Heart left ventricle (tissue), 16 donors: ENCODE measurements around the gene COMMD3. TPM values are rescaled to one million over a fixed set of nuclear protein-coding genes. Genes with fewer than 3 reads are reported as not detected.
A peak's percentile ranks its signal among the peaks of the same experiment; 100 is the strongest.

ENCODE experiments used
- ATAC-seq, 4 donors: fragments of 200-7000 bp; cut with Tn5 transposase; one replicate each; pipeline ENCODE4 v1.9.1; 2020 to 2022; ENCODE audit warnings: moderate library complexity in 4 of 4, mild to moderate bottlenecking in 3 of 4, moderate number of reproducible peaks in 1 of 4
- DNase-seq, 5 donors: peaks; one replicate each; pipeline ENCODE4 v3.0.0-alpha.2; 2020
- H3K27ac ChIP-seq, 12 donors: fragments of 200-600 bp; sonication (generic) in 4 of 12; one replicate each; pipeline versions ENCODE4 v1.5.0 to v1.8.0; 2016 to 2022; ENCODE audit warnings: mild to moderate bottlenecking in 2 of 12
- H3K27me3 ChIP-seq, 9 donors: fragments of 200-600 bp; sonication (generic) in 2 of 9; one replicate each; pipeline versions ENCODE4 v1.5.1 to v1.8.0; 2016 to 2022; ENCODE audit warnings: mild to moderate bottlenecking in 3 of 9
- H3K36me3 ChIP-seq, 9 donors: fragments of 200-600 bp; sonication (generic) in 2 of 9; one replicate each; pipeline versions ENCODE4 v1.5.0 to v1.8.0; 2018 to 2022; ENCODE audit warnings: mild to moderate bottlenecking in 2 of 9
- H3K4me1 ChIP-seq, 12 donors: fragments of 200-600 bp; sonication (generic) in 4 of 12; one replicate each; pipeline versions ENCODE4 v1.5.0 to v1.8.0; 2016 to 2022; ENCODE audit warnings: mild to moderate bottlenecking in 3 of 12
- H3K4me3 ChIP-seq, 12 donors: fragments of 200-600 bp; sonication (generic) in 4 of 12; one replicate each; pipeline versions ENCODE4 v1.5.0 to v1.8.0; 2017 to 2022; ENCODE audit warnings: mild to moderate bottlenecking in 9 of 12, moderate library complexity in 4 of 12
- H3K9me3 ChIP-seq, 12 donors: fragments of 200-600 bp; sonication (generic) in 4 of 12; one replicate each; pipeline versions ENCODE4 v1.5.0 to v1.8.0; 2016 to 2022; ENCODE audit warnings: mild to moderate bottlenecking in 1 of 12
- CTCF ChIP-seq, 12 donors: fragments of 200-600 bp; sonication (generic) in 4 of 12; IDR thresholded peaks; one replicate each; pipeline versions ENCODE4 v1.5.0 to v1.8.0; 2018 to 2022; ENCODE audit warnings: antibody characterized with exemption in 12 of 12, mild to moderate bottlenecking in 5 of 12
- POLR2A ChIP-seq, 2 donors: fragments of 450-650 bp; IDR thresholded peaks; one replicate each; pipeline ENCODE4 v1.6.1; 2017; ENCODE audit warnings: antibody characterized with exemption in 2 of 2, mild to moderate bottlenecking in 2 of 2, moderate library complexity in 2 of 2
- WGBS, 4 donors: extraction: QIAGEN DNeasy Blood & Tissue Kit in 2 of 4; methylation state at CpG; one replicate each; pipeline versions ENCODE4 v1.1.5 to v1.1.7; 2013 to 2018; 5-methylcytosine and 5-hydroxymethylcytosine counted together
- intact Hi-C, 10 donors: fragments of 100-400 bp; cut with DNase I; formaldehyde crosslinking; loops; one replicate each; pipeline versions ENCODE4 v1.11.1 to v1.14.2; 2022
- polyA plus RNA-seq, 2 donors: library from polyadenylated mRNA; stranded (reverse); fragments of 200-250 nt; gene quantifications; one replicate each; pipeline ENCODE4 v1.2.3, GENCODE V29; 2013
- total RNA-seq, 9 donors: library from RNA; depleted of rRNA in 2 of 9; stranded (reverse); fragments of >200 nt in 2 of 9; fragmentation: NEBNext Ultra II Directional in 3 of 9; extraction: Animal tissue kit (Norgen Biotek cat#: 25700) in 3 of 9; gene quantifications; one replicate each; pipeline versions ENCODE4 v1.1.0 to v1.2.4, GENCODE V29; 2016 to 2023
- donor health status: ischemic (EF 13 %, LVEDD 7.1; RV severe dilation, severe dysfunction).
- donor health status: healthy with polysubstance abuse.
- donor health status: DM: no; HTN: yes; CAD: no.
- donor health status: DM: no; HTN: no; CAD: no.
- donor health status: ischemic (EF 25% LVEDD 6.9; RV normal size, moderate dysfunction).
- donor health status: ischemic (EF 25% LVEDD 5.7; RV mildly dilated, moderate dysfunction).
- donor health status: healthy.
- donor health status: DM: yes; HTN: yes; CAD: no.
- donor health status: ischemic (EF 35%, LVEDD 5.7; RV mildly dilated, moderate dysfunction).
- donor health status: nonischemic (EF 11% LVEDD 7.7; RV severe dilation, severe dysfunction).
- donor health status: DM: yes; HTN: yes; CAD: no.
- donor health status: PGD.
- donor health status: ischemic (EF 29% LVEDD 5.4; RV normal size, mild dysfunction).
- donor health status: nonischemic (EF 23%, LVEDD 6.1; RV moderate dilation, normal function).

The COMMD3 gene
- total and polyA plus RNA-seq, 11 donors, result 44.4 to 88.5 (median 74.1) TPM

GRCh38 chr10:22341926-22342196 lies 25.7 kb downstream of the COMMD3 start:
- Histone ChIP-seq H3K9me3 (no peaks in the 10 kb centered on the region), H3K36me3 (no peaks in the 10 kb centered on the region), H3K4me3 (peak overlapping the region in 3 of 12 donors; percentile 1 to 92 (median 80)), H3K27ac (no peak overlapping the region), H3K4me1 (peaks cover 0 to 26% (median 11%) of the 10 kb centered on the region in 12 donors), H3K27me3 (peaks cover 62 to 91% (median 84%) of the 10 kb centered on the region in 9 donors)
- 31 to 52% (median 38%) methylated on average over 3 of the region's 3 CpGs for WGBS, 4 donors
- intact Hi-C loops, result loop anchor here (2.0 to 10.0 kb wide), 8 partner anchors 19 to 373 kb away; partner anchors contain the start of genes PIP4K2A (in 2 of the 10), BMI1 (in 1 of the 10) and DNAJC1 (in 1 of the 10)
- no peak for TF ChIP-seq POLR2A (IDR thresholded peaks at IDR 0.05)
- TF ChIP-seq CTCF (IDR thresholded peaks at IDR 0.05), result no peak
- DNase-seq (no peak), ATAC-seq (no peak)

GRCh38 chr10:22342421-22342820 lies 26.2 kb downstream of the COMMD3 start:
- H3K4me3 ChIP-seq, result peak overlapping the region in 1 of 12 donors; percentile 1
- H3K27me3 ChIP-seq, result peaks cover 57 to 91% (median 84%) of the 10 kb centered on the region in 9 donors
- TF ChIP-seq CTCF (IDR thresholded peaks at IDR 0.05), result no peak
- TF ChIP-seq POLR2A (IDR thresholded peaks at IDR 0.05), result no peak
- peaks cover 0 to 24% (median 11%) of the 10 kb centered on the region in 12 donors for H3K4me1 ChIP-seq
- no peak for ATAC-seq
- no peaks in the 10 kb centered on the region for H3K9me3 ChIP-seq
- 31 to 53% (median 42%) methylated on average over 3 of the region's 3 CpGs for WGBS, 4 donors
- intact Hi-C loops, result loop anchor here in 9 of 10 donors (5.0 to 10.0 kb wide), 5 partner anchors 92 to 372 kb away; partner anchors contain the start of genes PIP4K2A (in 2 of the 9) and DNAJC1 (in 1 of the 9)
- DNase-seq, result no peak
- no peaks in the 10 kb centered on the region for H3K36me3 ChIP-seq
- H3K27ac ChIP-seq, result no peak overlapping the region

GRCh38 chr10:22343731-22344130 lies 27.5 kb downstream of the COMMD3 start:
- intact Hi-C loops, result loop anchor here in 9 of 10 donors (5.0 to 10.0 kb wide), 5 partner anchors 91 to 371 kb away; partner anchors contain the start of genes PIP4K2A (in 2 of the 9) and DNAJC1 (in 1 of the 9)
- Histone ChIP-seq H3K9me3 (no peaks in the 10 kb centered on the region), H3K4me1 (peaks cover 0 to 24% (median 11%) of the 10 kb centered on the region in 12 donors), H3K36me3 (no peaks in the 10 kb centered on the region), H3K4me3 (no peak overlapping the region), H3K27me3 (peaks cover 44 to 91% (median 82%) of the 10 kb centered on the region in 9 donors), H3K27ac (no peak overlapping the region)
- DNase-seq, result no peak
- 8 to 19% (median 15%) methylated on average over 3 of the region's 3 CpGs for WGBS, 4 donors
- ATAC-seq, result no peak
- TF ChIP-seq CTCF (IDR thresholded peaks at IDR 0.05) (no peak), POLR2A (IDR thresholded peaks at IDR 0.05) (no peak)

- H3K36me3 ChIP-seq, result no peaks in the 10 kb centered on the region
- no peaks in the 10 kb centered on the region for H3K9me3 ChIP-seq
- H3K27ac ChIP-seq, result no peak overlapping the region
- ATAC-seq (no peak), DNase-seq (no peak)
- 15 to 31% (median 23%) methylated on average over 1 of the region's 1 CpG for WGBS, 4 donors
- peaks cover 0 to 24% (median 11%) of the 10 kb centered on the region in 12 donors for H3K4me1 ChIP-seq
- peaks cover 38 to 91% (median 79%) of the 10 kb centered on the region in 9 donors for H3K27me3 ChIP-seq
- no peak for TF ChIP-seq POLR2A (IDR thresholded peaks at IDR 0.05)
- TF ChIP-seq CTCF (IDR thresholded peaks at IDR 0.05), result no peak
- H3K4me3 ChIP-seq, result no peak overlapping the region
- intact Hi-C loops, result loop anchor here in 9 of 10 donors (5.0 to 10.0 kb wide), 5 partner anchors 91 to 371 kb away; partner anchors contain the start of genes PIP4K2A (in 2 of the 9) and DNAJC1 (in 1 of the 9)
Observed at GRCh38 chr10:22344249-22344648, 28.1 kb downstream of the COMMD3 start.
